NB4 (cell line): ENCODE measurements around the gene SPATA9.
"Not testable (repeated sequence)": the region's sequence is repeated elsewhere in the genome, so short reads cannot be mapped to it uniquely, and the experiment has no call there.

Experiments
- DNase-seq: peaks from one replicate; pipeline ENCODE4 v3.0.0; 2010; ENCODE audit warnings: low read depth
- H3K4me3 ChIP-seq: one replicate; pipeline ENCODE4 v1.5.1; 2011; ENCODE audit warnings: mild to moderate bottlenecking, low read depth, low read length, moderate library complexity
- CTCF ChIP-seq: IDR thresholded peaks from one replicate; pipeline ENCODE4 v1.5.1; 2012; ENCODE audit warnings: low read depth, low read length
- MYC ChIP-seq: IDR thresholded peaks from 2 replicates; pipeline ENCODE4 v1.6.1; 2011; ENCODE audit warnings: low read depth, low read length
- POLR2A ChIP-seq: IDR thresholded peaks from 2 replicates; pipeline ENCODE4 v1.6.1; 2011; ENCODE audit warnings: mild to moderate bottlenecking; ENCODE audit not compliant: insufficient read length; ENCODE audit errors: extremely low read depth
- TF ChIP-seq, protein P1 (sequence below): IDR thresholded peaks from 2 replicates; pipeline ENCODE4 v1.6.1; 2011; ENCODE audit warnings: low read depth, low read length

SPATA9 gene

DNA sequence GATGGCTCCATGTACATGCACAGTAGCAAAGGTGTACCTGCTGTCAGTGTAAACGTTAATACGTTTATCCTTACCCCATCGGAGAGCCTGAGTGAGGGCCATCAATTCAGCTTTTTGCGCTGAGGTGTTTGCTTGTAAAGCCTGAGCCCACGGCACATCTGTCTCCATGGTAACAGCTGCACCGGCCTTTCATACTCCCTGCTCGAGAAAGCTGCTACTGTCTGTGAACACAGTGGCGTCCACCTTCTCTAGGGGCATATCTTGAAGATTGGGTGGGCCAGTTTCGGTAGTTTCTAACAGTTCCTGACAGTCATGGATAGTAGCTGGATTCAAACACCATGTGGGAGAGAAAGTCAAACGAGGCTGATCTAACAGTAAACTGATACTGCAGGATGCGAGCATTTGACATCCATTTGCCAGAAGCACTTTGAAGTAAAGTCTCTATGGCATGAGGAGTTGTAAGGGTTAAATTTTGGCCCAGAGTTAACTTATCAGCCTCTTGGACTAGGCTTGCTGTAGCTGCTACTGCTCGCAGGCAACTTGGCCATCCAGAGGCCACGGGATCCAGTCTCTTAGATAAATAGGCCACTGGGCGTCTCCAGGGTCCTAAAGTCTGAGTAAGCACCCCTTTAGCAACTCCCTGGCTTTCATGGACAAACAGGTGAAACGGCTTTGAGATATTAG, 27.3 kb upstream of the SPATA9 start:
- TF ChIP-seq, protein P1, sequence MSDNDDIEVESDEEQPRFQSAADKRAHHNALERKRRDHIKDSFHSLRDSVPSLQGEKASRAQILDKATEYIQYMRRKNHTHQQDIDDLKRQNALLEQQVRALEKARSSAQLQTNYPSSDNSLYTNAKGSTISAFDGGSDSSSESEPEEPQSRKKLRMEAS, result no peak
- no peak for TF ChIP-seq POLR2A
- no peak for TF ChIP-seq MYC
- no peak for TF ChIP-seq CTCF
- DNase-seq, result no peak
- no peak overlapping the region for H3K4me3 ChIP-seq

GRCh38 chr5:95708876-95709275, 26.1 kb upstream of the SPATA9 start:
- TF ChIP-seq POLR2A (no peak), CTCF (no peak), MYC (no peak)
- TF ChIP-seq, protein P1, result no peak
- H3K4me3 ChIP-seq, result no peak overlapping the region

DNA sequence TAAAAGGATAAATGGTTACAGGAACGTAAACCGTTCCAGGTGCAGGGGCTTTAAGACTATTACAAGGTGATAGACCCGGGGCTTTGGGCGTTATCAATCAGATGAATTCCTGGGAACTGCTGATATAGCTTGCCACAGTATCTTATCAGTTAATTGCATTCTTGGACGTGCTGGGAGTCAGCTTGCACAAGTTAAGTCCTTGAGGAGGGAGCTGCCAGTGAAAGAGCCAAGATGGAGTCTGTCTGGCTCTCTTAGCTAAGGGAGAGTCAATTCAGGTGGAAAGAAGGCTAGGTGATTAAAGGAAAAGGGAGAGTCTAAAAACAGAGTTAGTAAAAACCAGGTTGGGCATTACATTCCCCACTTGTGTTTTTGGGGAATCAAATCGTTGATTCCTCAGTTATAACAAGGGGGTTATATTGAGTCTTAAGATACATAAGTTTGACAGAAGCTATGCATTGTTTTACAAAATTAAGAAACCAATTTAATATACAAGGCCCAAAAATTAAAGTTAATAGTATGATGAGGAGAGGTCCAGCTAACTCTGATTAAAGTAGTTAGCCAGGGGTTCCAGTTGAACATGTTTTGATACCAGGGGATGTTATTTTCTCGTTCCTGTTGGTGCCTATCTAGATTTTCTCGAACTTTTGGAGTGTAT, 24.9 kb upstream of the SPATA9 start:
- DNase-seq, H3K4me3 ChIP-seq: not testable (repeated sequence)

More at GRCh38 chr5:95708876-95709275, 26.1 kb upstream of the SPATA9 start:
- no peak for DNase-seq

- H3K4me3 ChIP-seq, result no peak overlapping the region
- TF ChIP-seq CTCF (no peak), MYC (no peak), POLR2A (no peak)
- TF ChIP-seq, protein P1, result no peak
- DNase-seq, result no peak
Observed at GRCh38 chr5:95707055-95707454, 24.3 kb upstream of the SPATA9 start.

- DNase-seq, H3K4me3 ChIP-seq: not testable (repeated sequence)
Observed at GRCh38 chr5:95706196-95706595, 23.4 kb upstream of the SPATA9 start.

DNA sequence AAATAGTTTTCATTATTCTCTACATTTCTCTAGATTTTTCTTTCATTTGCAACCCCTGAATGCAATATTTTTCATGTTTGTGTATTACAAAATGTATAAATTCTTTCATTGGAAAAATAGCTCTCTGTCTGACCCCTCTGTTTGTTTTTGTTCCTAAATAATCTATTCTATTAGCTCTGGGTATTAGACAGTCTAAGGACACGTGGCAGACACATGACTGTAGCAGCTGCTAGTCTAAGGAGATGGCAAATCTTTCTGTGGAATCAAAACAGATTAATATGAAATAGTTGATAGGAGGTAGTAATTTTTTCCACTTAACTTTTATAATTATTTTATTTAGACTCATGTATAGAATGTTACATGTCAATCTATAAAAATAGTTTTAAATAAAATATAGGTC, 21.4 kb upstream of the SPATA9 start:
- DNase-seq, result no peak
- TF ChIP-seq, protein P1, result no peak
- TF ChIP-seq MYC (no peak), POLR2A (no peak), CTCF (no peak)
- no peak overlapping the region for H3K4me3 ChIP-seq

DNA sequence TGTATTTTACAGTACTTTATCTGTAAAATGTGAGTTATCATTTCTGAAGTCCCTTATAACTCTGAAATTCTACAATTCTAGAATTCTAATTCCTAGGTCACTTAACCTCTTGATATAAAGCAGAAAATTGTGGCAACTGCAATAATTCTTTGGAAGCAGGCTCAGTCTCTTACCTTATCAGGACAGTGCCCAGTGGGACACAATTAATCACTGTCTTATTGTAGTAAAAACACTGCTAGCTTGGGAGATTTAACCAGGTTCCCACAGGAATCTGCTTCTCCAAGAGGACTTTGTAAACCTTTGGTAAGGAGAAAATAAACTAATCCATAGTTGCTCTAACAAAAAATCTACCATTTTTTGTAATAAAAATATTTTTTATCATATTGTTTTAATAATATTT, 18.3 kb upstream of the SPATA9 start:
- no peak for DNase-seq
- no peak overlapping the region for H3K4me3 ChIP-seq
- TF ChIP-seq MYC, result no peak
- no peak for TF ChIP-seq CTCF
- TF ChIP-seq, protein P1, result no peak
- TF ChIP-seq POLR2A, result no peak
